AG10803 (cell line): ENCODE results near the gene TMEM147.
A peak's percentile ranks its signal among the peaks of the same experiment; 100 is the strongest.
"Not testable (repeated sequence)": the region's sequence is repeated elsewhere in the genome, so short reads cannot be mapped to it uniquely, and the experiment has no call there.

ENCODE experiments used
- DNase-seq: peaks from one replicate; pipeline ENCODE4 v3.0.0; 2010; ENCODE audit warnings: low read depth
- H3K4me3 ChIP-seq: 2 replicates; pipeline ENCODE4 v1.5.1; 2011; ENCODE audit warnings: mild to moderate bottlenecking, low read length, control low read depth
- CTCF ChIP-seq: conservative IDR thresholded peaks from 2 replicates; pipeline ENCODE4 v1.5.1; 2011; ENCODE audit warnings: mild to moderate bottlenecking, low read length, control low read depth, inconsistent platforms

TMEM147 gene

GRCh38 chr19:35578707-35579106 lies 33.3 kb downstream of the TMEM147 start:
- no peak for DNase-seq
- no peak overlapping the region for H3K4me3 ChIP-seq
- no peak for TF ChIP-seq CTCF

GRCh38 chr19:35582760-35583159 lies 37.3 kb downstream of the TMEM147 start:
- no peak for DNase-seq
- H3K4me3 ChIP-seq = no peak overlapping the region
- TF ChIP-seq CTCF = no peak

GRCh38 chr19:35585848-35586247 lies 40.4 kb downstream of the TMEM147 start, which contains the start of gene PMIS2:
PMIS2 (plus strand) TSS chr19:35586173; CDS start chr19:35586260, 87 bp downstream.
- H3K4me3 ChIP-seq = no peak within 1 kb of the TSS
- DNase-seq = no peak
- TF ChIP-seq CTCF = no peak

GRCh38 chr19:35587321-35587720 lies 41.9 kb downstream of the TMEM147 start:
- no peak for TF ChIP-seq CTCF
- no peak overlapping the region for H3K4me3 ChIP-seq
- DNase-seq = peak; percentile 32

DNA sequence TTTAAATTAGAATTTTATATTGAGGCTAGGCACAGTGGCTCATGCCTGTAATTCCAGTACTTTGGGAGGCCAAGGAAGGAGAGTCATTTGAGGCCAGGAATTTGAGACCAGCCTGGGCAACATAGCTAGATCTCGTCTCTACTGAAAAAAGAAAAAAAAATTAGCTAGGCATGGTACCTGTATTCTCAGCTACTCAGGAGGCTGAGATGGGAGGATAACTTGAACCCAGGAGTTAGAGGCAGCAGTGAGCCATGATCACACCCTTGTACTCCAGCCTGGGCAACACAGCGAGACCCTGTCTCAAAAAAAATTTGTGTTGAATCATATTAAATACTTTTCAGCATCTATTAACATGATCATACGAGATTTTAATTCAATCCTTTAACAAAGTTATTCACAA lies 45.4 kb downstream of the TMEM147 start:
- H3K4me3 ChIP-seq = no peak overlapping the region
- TF ChIP-seq CTCF = no peak
- no peak for DNase-seq

GRCh38 chr19:35592226-35592625 lies 46.8 kb downstream of the TMEM147 start:
- TF ChIP-seq CTCF = peak; percentile 65
- DNase-seq = peak; percentile 26

DNA sequence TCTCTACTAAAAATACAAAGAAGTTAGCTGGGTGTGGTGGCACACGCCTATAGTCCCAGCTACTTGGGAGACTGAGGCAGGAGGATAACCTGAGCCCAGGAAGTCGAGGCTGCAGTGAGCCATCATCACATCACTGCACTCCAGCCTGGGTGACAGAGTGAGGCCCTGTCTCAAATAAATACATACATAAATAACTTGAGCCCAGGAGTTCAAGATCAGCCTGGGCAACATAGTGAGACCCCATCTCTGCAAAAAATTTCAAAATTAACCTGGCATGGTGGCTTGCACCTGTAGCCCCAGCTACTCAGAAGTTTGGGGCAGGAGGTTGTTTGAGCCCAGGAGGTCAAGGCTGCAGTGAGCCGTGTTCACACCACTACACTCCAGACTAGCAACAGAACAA lies 49.6 kb downstream of the TMEM147 start:
- not testable (repeated sequence) for H3K4me3 ChIP-seq, DNase-seq

More at GRCh38 chr19:35592226-35592625, 46.8 kb downstream of the TMEM147 start:
- H3K4me3 ChIP-seq = no peak overlapping the region

GRCh38 chr19:35595928-35596327 lies 50.5 kb downstream of the TMEM147 start:
- H3K4me3 ChIP-seq = no peak overlapping the region
- no peak for DNase-seq
- TF ChIP-seq CTCF = no peak
